Type B pancreatic cell (in vitro differentiated cells): Measurements from ENCODE around the gene TTLL8. TPM values are rescaled to one million over a fixed set of nuclear protein-coding genes. Genes with fewer than 3 reads are reported as not detected.

Source experiments
- DNase-seq: peaks from one replicate; pipeline ENCODE4 v3.0.0; 2021; ENCODE audit warnings: mixed read lengths; ENCODE audit not compliant: unreplicated experiment; ENCODE audit errors: extremely low spot score
- H3K27ac Mint-ChIP-seq: 2 replicates; pipeline ENCODE4 v1.8.0; 2021; ENCODE audit warnings: mild to moderate bottlenecking, mixed read lengths
- H3K27me3 Mint-ChIP-seq: 2 replicates; pipeline ENCODE4 v1.8.0; 2021; ENCODE audit warnings: mixed read lengths
- H3K36me3 Mint-ChIP-seq: 2 replicates; pipeline ENCODE4 v1.8.0; 2021; ENCODE audit warnings: mixed read lengths
- H3K4me1 Mint-ChIP-seq: one replicate; pipeline ENCODE4 v1.8.0; 2021; ENCODE audit warnings: mixed read lengths; ENCODE audit not compliant: unreplicated experiment
- H3K4me3 Mint-ChIP-seq: 2 replicates; pipeline ENCODE4 v1.8.0; 2021; ENCODE audit warnings: mild to moderate bottlenecking, mixed read lengths
- H3K9me3 Mint-ChIP-seq: 2 replicates; pipeline ENCODE4 v1.8.0; 2021; ENCODE audit warnings: mixed read lengths
- total RNA-seq: library from RNA; stranded (reverse); gene quantifications from 2 replicates; pipeline ENCODE4 v1.2.1, GENCODE V29; 2021; ENCODE audit warnings: low replicate concordance
- TF ChIP-seq, protein P1 (sequence below): fragments of 200-600 bp; sonication (generic); conservative IDR thresholded peaks from 2 replicates; pipeline ENCODE4 v1.5.0; 2021; ENCODE audit warnings: antibody characterized with exemption, mild to moderate bottlenecking

TTLL8 gene
- total RNA-seq, 1 donor from 2014 or later = not detected

DNA sequence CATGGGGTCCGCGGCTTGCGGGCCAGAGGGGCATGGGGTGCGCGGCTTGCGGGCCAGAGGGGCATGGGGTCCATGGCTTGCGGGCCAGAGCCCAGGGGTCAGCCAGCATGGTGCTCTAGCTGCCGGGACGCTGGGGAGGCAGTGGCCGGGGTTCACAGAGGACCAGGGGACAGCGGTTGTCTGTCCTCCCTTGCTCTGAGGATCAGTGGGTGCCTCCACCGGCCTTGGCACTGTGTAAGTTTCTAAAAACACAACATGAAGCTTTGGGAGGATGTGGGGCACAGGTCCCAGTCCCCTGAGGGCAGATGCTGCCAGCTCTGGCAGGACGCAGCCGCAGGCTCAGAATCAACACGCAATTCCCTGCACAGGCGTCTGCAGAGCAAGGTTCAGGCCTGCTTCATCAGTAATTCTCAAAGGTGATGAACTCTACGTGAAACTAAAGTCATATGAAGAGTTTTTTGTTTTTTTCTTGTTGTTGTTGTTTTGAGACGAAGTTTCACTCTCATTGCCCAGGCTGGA, 24.2 kb upstream of the TTLL8 start:
- TF ChIP-seq, protein P1, sequence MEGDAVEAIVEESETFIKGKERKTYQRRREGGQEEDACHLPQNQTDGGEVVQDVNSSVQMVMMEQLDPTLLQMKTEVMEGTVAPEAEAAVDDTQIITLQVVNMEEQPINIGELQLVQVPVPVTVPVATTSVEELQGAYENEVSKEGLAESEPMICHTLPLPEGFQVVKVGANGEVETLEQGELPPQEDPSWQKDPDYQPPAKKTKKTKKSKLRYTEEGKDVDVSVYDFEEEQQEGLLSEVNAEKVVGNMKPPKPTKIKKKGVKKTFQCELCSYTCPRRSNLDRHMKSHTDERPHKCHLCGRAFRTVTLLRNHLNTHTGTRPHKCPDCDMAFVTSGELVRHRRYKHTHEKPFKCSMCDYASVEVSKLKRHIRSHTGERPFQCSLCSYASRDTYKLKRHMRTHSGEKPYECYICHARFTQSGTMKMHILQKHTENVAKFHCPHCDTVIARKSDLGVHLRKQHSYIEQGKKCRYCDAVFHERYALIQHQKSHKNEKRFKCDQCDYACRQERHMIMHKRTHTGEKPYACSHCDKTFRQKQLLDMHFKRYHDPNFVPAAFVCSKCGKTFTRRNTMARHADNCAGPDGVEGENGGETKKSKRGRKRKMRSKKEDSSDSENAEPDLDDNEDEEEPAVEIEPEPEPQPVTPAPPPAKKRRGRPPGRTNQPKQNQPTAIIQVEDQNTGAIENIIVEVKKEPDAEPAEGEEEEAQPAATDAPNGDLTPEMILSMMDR = no peak

GRCh38 chr22:50081426-50082196, 23.5 kb upstream of the TTLL8 start:
- H3K36me3 Mint-ChIP-seq = no peaks in the 10 kb centered on the region
- TF ChIP-seq, protein P1 = no peak
- no peaks in the 10 kb centered on the region for H3K9me3 Mint-ChIP-seq
- no peak for DNase-seq
- peaks cover 8% of the 10 kb centered on the region for H3K27me3 Mint-ChIP-seq
- no peak overlapping the region for H3K27ac Mint-ChIP-seq
- no peak overlapping the region for H3K4me3 Mint-ChIP-seq
- H3K4me1 Mint-ChIP-seq = peaks cover 12% of the 10 kb centered on the region

More for the DNA sequence above, 24.2 kb upstream of the TTLL8 start:
- Mint-ChIP-seq H3K27ac (no peak overlapping the region), H3K36me3 (no peaks in the 10 kb centered on the region), H3K27me3 (peaks cover 11% of the 10 kb centered on the region), H3K4me3 (no peak overlapping the region), H3K4me1 (peaks cover 12% of the 10 kb centered on the region), H3K9me3 (no peaks in the 10 kb centered on the region)
- no peak for DNase-seq

GRCh38 chr22:50080077-50080465, 22.0 kb upstream of the TTLL8 start:
- Mint-ChIP-seq H3K27me3 (peaks cover 4% of the 10 kb centered on the region), H3K36me3 (no peaks in the 10 kb centered on the region), H3K9me3 (no peaks in the 10 kb centered on the region), H3K4me1 (peaks cover 7% of the 10 kb centered on the region), H3K27ac (no peak overlapping the region), H3K4me3 (no peak overlapping the region)
- TF ChIP-seq, protein P1 = no peak
- DNase-seq = no peak

- Mint-ChIP-seq H3K36me3 (no peaks in the 10 kb centered on the region), H3K27ac (peak overlapping the region; percentile 61), H3K27me3 (peaks cover 4% of the 10 kb centered on the region), H3K9me3 (no peaks in the 10 kb centered on the region), H3K4me1 (peaks cover 5% of the 10 kb centered on the region), H3K4me3 (no peak overlapping the region)
- DNase-seq = no peak
- TF ChIP-seq, protein P1 = no peak
Observed at GRCh38 chr22:50078761-50079160, 20.7 kb upstream of the TTLL8 start.

DNA sequence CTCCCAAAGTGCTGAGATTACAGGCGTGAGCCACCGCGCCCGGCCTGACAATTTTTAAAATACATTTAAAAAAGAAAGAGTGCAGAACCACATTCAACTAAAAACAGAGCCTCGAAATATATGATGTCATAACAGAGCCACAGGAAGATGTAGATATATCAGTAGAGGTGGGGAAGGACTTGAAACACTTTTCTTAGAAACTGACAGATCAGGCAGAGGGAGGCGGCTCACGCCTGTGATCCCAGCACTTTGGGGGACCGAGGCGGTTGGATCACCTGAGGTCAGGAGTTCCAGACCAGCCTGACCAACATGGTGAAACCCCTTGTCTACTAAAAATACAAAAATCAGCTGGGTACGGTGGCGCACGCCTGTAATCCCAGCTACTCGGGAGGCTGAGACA, 20.1 kb upstream of the TTLL8 start:
- Mint-ChIP-seq H3K9me3 (no peaks in the 10 kb centered on the region), H3K36me3 (no peaks in the 10 kb centered on the region), H3K4me3 (no peak overlapping the region), H3K27me3 (peaks cover 4% of the 10 kb centered on the region), H3K4me1 (peaks cover 5% of the 10 kb centered on the region), H3K27ac (no peak overlapping the region)
- no peak for DNase-seq
- TF ChIP-seq, protein P1 = no peak
